Breast epithelium (tissue), 3 donors: ENCODE measurements around the gene MIER2.

Experiments used
- CTCF ChIP-seq, 3 donors: fragments of 450-650 bp; IDR thresholded peaks; one replicate each; pipeline ENCODE4 v1.5.1; 2016 to 2017; ENCODE audit warnings: antibody characterized with exemption in 3 of 3, mild to moderate bottlenecking in 3 of 3, moderate library complexity in 3 of 3
- POLR2A ChIP-seq: fragments of 450-650 bp; IDR thresholded peaks from one replicate; pipeline ENCODE4 v1.6.1; 2016; ENCODE audit warnings: antibody characterized with exemption, mild to moderate bottlenecking, moderate library complexity
- POLR2AphosphoS5 ChIP-seq, 3 donors: sonication (generic); formaldehyde crosslinking; IDR thresholded peaks; one replicate each; pipeline ENCODE4 v1.6.1; 2017; ENCODE audit warnings: antibody characterized with exemption in 3 of 3

GRCh38 chr19:376111-376470 is 31.5 kb upstream of the MIER2 start:
- no peak for TF ChIP-seq CTCF (IDR thresholded peaks at IDR 0.05)
- TF ChIP-seq POLR2A: no peak
- no peak for TF ChIP-seq POLR2AphosphoS5 (IDR thresholded peaks at IDR 0.05)
